ENCODE data around the gene PLPPR3.

Gene PLPPR3

DNA sequence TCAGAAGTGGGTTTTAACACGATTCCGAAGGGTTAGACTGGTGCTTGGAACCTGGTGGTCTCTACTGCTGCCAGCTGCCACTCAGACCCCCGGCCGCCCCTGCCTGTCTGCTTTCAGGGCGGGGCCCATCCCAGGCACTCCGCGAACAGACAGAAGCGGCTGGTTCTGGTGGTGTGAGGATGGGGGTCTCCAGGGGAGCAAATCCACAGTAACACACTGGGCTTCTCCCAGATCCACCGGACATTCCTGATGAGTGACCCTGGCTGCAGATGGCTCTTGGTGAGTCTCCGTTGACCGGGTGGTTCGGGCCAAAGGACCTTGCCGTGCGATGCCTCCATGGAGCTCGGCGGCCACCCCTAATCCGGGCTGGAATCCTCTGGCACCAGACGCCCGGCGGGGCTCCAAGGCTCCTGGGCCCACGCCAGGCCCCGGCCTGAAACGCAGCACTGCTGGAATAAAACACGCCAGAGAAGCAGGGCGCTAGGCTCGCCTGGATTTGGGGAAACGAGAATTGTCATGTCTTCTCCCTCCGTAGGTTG is 26.6 kb downstream of the PLPPR3 start:
- no peak for TF ChIP-seq ZFX (IDR thresholded peaks at IDR 0.05; ENCODE audit: borderline replicate concordance)
- TF ChIP-seq, protein P1, sequence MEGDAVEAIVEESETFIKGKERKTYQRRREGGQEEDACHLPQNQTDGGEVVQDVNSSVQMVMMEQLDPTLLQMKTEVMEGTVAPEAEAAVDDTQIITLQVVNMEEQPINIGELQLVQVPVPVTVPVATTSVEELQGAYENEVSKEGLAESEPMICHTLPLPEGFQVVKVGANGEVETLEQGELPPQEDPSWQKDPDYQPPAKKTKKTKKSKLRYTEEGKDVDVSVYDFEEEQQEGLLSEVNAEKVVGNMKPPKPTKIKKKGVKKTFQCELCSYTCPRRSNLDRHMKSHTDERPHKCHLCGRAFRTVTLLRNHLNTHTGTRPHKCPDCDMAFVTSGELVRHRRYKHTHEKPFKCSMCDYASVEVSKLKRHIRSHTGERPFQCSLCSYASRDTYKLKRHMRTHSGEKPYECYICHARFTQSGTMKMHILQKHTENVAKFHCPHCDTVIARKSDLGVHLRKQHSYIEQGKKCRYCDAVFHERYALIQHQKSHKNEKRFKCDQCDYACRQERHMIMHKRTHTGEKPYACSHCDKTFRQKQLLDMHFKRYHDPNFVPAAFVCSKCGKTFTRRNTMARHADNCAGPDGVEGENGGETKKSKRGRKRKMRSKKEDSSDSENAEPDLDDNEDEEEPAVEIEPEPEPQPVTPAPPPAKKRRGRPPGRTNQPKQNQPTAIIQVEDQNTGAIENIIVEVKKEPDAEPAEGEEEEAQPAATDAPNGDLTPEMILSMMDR (IDR thresholded peaks at IDR 0.05), result no peak

GRCh38 chr19:793806-794205 is 27.9 kb downstream of the PLPPR3 start:
- H3K27ac ChIP-seq, result no peak overlapping the region
- TF ChIP-seq, protein P1 (IDR thresholded peaks at IDR 0.05), result no peak
- TF ChIP-seq ZFX (IDR thresholded peaks at IDR 0.05; ENCODE audit: borderline replicate concordance), result no peak

More for the DNA sequence above, 26.6 kb downstream of the PLPPR3 start:
- no peak overlapping the region for H3K27ac ChIP-seq

DNA sequence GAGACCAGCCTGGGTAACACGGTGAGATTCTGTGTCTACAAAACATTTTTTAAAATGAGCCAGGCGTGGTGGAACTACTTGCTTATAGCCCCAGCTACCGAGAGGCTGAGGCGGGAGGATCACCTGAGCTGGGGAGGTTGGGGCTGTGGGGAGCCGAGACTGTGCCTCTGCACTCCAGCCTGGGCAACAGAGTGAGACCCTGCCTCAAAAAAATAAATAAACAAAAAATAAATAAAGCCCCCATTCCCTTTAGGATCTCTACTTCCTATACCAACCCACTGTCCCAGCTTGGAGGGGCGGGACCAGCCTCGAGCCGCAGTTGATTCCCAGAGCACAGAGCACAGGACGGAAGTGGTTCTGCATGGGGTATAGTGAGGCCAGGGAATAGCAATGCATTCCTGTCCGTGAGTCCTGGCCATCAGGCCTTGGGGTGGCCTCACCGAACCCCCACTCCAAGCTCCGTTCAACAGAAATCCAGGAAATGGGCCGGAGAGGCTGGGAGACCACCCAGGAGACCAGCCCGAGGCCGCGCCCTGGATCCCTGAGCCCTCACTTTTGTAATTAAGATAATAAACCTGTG is 29.4 kb downstream of the PLPPR3 start:
- H3K27ac ChIP-seq, result no peak overlapping the region
- no peak for TF ChIP-seq ZFX (IDR thresholded peaks at IDR 0.05; ENCODE audit: borderline replicate concordance)
- TF ChIP-seq, protein P1 (IDR thresholded peaks at IDR 0.05), result no peak

DNA sequence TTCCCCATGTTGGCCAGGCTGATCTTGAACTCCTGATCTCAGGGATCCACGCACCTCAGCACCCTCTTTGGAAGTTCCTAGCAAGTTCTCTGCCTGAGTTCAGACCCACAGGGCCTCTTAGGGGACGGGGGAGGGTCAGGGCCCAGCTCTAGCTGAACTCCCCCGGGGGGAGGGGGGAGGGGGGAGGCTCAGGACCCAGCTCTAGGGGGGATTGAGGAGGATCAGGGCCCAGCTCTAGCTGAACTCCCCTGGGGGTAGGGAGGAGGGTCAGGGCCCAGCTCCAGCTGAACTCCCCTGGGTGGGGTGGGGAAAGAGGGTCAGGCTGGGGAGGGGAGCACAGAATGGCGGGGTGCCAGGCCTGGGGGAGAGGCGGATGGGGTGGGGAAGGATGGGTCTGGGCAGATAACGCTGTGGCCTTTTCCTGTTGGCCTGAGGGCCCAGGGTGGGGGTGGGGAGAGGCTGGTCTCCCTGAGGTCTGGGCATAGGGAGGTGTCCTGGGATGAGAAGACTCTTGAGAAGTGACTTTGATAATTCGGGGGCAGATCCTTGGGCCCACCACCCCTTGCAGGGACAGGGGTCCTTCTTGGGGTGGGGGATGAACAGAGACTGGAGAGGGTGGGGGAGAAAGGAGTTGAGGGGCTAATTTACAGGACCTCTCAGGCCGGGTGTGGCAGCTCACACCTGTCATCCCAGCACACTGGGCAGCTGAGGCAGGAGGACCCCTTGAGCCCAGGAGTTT is 30.0 kb downstream of the PLPPR3 start:
- TF ChIP-seq, protein P1 (IDR thresholded peaks at IDR 0.05), result no peak
- H3K27ac ChIP-seq, result no peak overlapping the region

- no peak overlapping the region for H3K27ac ChIP-seq
- no peak for TF ChIP-seq ZFX (IDR thresholded peaks at IDR 0.05; ENCODE audit: borderline replicate concordance)
- TF ChIP-seq, protein P1 (IDR thresholded peaks at IDR 0.05), result no peak
These were observed 30.7 kb downstream of the PLPPR3 start for GRCh38 chr19:791007-791566.

GRCh38 chr19:789701-790060 is 32.1 kb downstream of the PLPPR3 start:
- TF ChIP-seq, protein P1 (IDR thresholded peaks at IDR 0.05), result no peak
- no peak for TF ChIP-seq ZFX (IDR thresholded peaks at IDR 0.05; ENCODE audit: borderline replicate concordance)
- H3K27ac ChIP-seq, result no peak overlapping the region

Data from 22Rv1 (cell line).